ENCODE results near the gene RBP7. TPM values are rescaled to one million over a fixed set of nuclear protein-coding genes. Genes with fewer than 3 reads are reported as not detected.
"Not testable (repeated sequence)": the region's sequence is repeated elsewhere in the genome, so short reads cannot be mapped to it uniquely, and the experiment has no call there.

The RBP7 gene
- total RNA-seq, 1 experiment from 2014 or later, result not detected

GRCh38 chr1:10028956-10029500 is 32.0 kb downstream of the RBP7 start:
- DNase-seq (ENCODE audit: low read depth), result not testable (repeated sequence)

- DNase-seq (ENCODE audit: low read depth), result peak; percentile 21
Observed at GRCh38 chr1:10031461-10031860, 34.4 kb downstream of the RBP7 start.

- peak; percentile 96 for DNase-seq (ENCODE audit: low read depth)
Observed at GRCh38 chr1:10032590-10033358, 35.7 kb downstream of the RBP7 start, which contains the start of gene UBE4B. TSS of gene UBE4B (plus strand) at chr1:10032958. CDS start at chr1:10033671, 713 bp downstream.

GRCh38 chr1:10033359-10033845 is 36.4 kb downstream of the RBP7 start:
- peak; percentile 22 for DNase-seq (ENCODE audit: low read depth)

GRCh38 chr1:10042746-10043145 is 45.7 kb downstream of the RBP7 start:
- no peak for DNase-seq (ENCODE audit: low read depth)

- no peak for DNase-seq (ENCODE audit: low read depth)
Observed at GRCh38 chr1:10045480-10046355, 48.7 kb downstream of the RBP7 start.

GRCh38 chr1:10046356-10047085 is 49.5 kb downstream of the RBP7 start:
- no peak for DNase-seq (ENCODE audit: low read depth)

GRCh38 chr1:10048601-10049000 is 51.6 kb downstream of the RBP7 start:
- no peak for DNase-seq (ENCODE audit: low read depth)

- no peak for DNase-seq (ENCODE audit: low read depth)
Observed at GRCh38 chr1:10050611-10051010, 53.6 kb downstream of the RBP7 start.

- DNase-seq (ENCODE audit: low read depth), result peak; percentile 22
Observed at GRCh38 chr1:10051656-10052055, 54.6 kb downstream of the RBP7 start.

GRCh38 chr1:10052347-10052746 is 55.3 kb downstream of the RBP7 start:
- no peak for DNase-seq (ENCODE audit: low read depth)

GRCh38 chr1:10054465-10054864 is 57.4 kb downstream of the RBP7 start:
- DNase-seq (ENCODE audit: low read depth), result no peak

- no peak for DNase-seq (ENCODE audit: low read depth)
Observed at GRCh38 chr1:10056599-10056987, 59.6 kb downstream of the RBP7 start.

- DNase-seq (ENCODE audit: low read depth), result peak; percentile 49
Observed at GRCh38 chr1:10057343-10057742, 60.3 kb downstream of the RBP7 start.

GRCh38 chr1:10057796-10058195 is 60.8 kb downstream of the RBP7 start:
- DNase-seq (ENCODE audit: low read depth), result no peak

- no peak for DNase-seq (ENCODE audit: low read depth)
Observed at GRCh38 chr1:10059342-10059718, 62.3 kb downstream of the RBP7 start.

GRCh38 chr1:10060311-10061100 is 63.5 kb downstream of the RBP7 start:
- DNase-seq (ENCODE audit: low read depth), result no peak

- DNase-seq (ENCODE audit: low read depth), result no peak
Observed at GRCh38 chr1:10061276-10061675, 64.2 kb downstream of the RBP7 start.

- no peak for DNase-seq (ENCODE audit: low read depth)
Observed at GRCh38 chr1:10063878-10064277, 66.8 kb downstream of the RBP7 start.

All from LHCN-M2 (cell line).